Lung (tissue), 12 donors: ENCODE measurements around the gene PC. TPM values are rescaled to one million over a fixed set of nuclear protein-coding genes. Genes with fewer than 3 reads are reported as not detected.

Source experiments
- ATAC-seq: fragments of 200-7000 bp; cut with Tn5 transposase; one replicate; pipeline ENCODE4 v1.9.1; 2020; ENCODE audit warnings: moderate number of reproducible peaks; ENCODE audit not compliant: insufficient read depth, low FRiP score
- DNase-seq, 3 donors: peaks; one replicate each; pipeline ENCODE4 v3.0.0-alpha.2; 2013 to 2017
- H3K27ac ChIP-seq, 2 donors: one replicate each; pipeline ENCODE4 v1.5.1; 2013; ENCODE audit warnings: mild to moderate bottlenecking in 2 of 2, moderate library complexity in 2 of 2, control low read depth in 1 of 2, inconsistent platforms in 1 of 2, low read depth in 1 of 2, low read length in 1 of 2
- H3K27me3 ChIP-seq, 3 donors: one replicate each; pipeline ENCODE4 v1.5.1; 2013; ENCODE audit warnings: low read length in 2 of 3; ENCODE audit not compliant: control insufficient read depth in 3 of 3, insufficient read depth in 3 of 3
- H3K36me3 ChIP-seq, 4 donors: one replicate each; pipeline ENCODE4 v1.5.1; 2013; ENCODE audit warnings: low read length in 4 of 4, mild to moderate bottlenecking in 1 of 4, moderate library complexity in 1 of 4; ENCODE audit not compliant: control insufficient read depth in 4 of 4, insufficient read depth in 4 of 4
- H3K4me1 ChIP-seq, 5 donors: one replicate each; pipeline ENCODE4 v1.5.1; 2013; ENCODE audit warnings: low read length in 5 of 5, mild to moderate bottlenecking in 2 of 5, moderate library complexity in 1 of 5; ENCODE audit not compliant: control insufficient read depth in 5 of 5, insufficient read depth in 5 of 5
- H3K4me3 ChIP-seq: one replicate; pipeline ENCODE4 v1.5.1; 2013; ENCODE audit warnings: mild to moderate bottlenecking, control low read depth, moderate library complexity
- H3K9ac ChIP-seq, 2 donors: one replicate each; pipeline ENCODE4 v1.5.1; 2013; ENCODE audit warnings: low read length in 2 of 2, control low read depth in 1 of 2; ENCODE audit not compliant: insufficient read depth in 1 of 2
- H3K9me3 ChIP-seq, 4 donors: one replicate each; pipeline ENCODE4 v1.5.1; 2013; ENCODE audit warnings: low read length in 3 of 4, mild to moderate bottlenecking in 1 of 4, moderate library complexity in 1 of 4; ENCODE audit not compliant: control insufficient read depth in 4 of 4, insufficient read depth in 3 of 4
- WGBS, 2 donors: extraction: QIAGEN DNeasy Blood & Tissue Kit; methylation state at CpG; one replicate each; pipeline ENCODE4 v1.1.7; 2013; 5-methylcytosine and 5-hydroxymethylcytosine counted together
- polyA plus RNA-seq, 2 donors: library from polyadenylated mRNA; stranded (reverse); fragments of 200-250 nt; gene quantifications; one replicate each; pipeline ENCODE4 v1.2.1, GENCODE V29; 2013
- total RNA-seq, 2 donors: library from RNA; depleted of rRNA in 1 of 2; stranded (reverse); fragments of >200 nt in 1 of 2; gene quantifications; one replicate each; pipeline ENCODE4 v1.2.1, GENCODE V29; 2014 to 2021
- TF ChIP-seq, protein P1 (sequence below): IDR thresholded peaks from 2 replicates; pipeline ENCODE4 v1.5.1; 2012; ENCODE audit warnings: mild to moderate bottlenecking; ENCODE audit errors: control extremely low read depth, extremely low read depth
- donor health status: control.
- donor health status: control.
- donor health status: Bipolar disorder and iron deficiency.
- donor health status: healthy.
- donor health status: DM: yes; HTN: yes; CAD: no.

The PC gene
- total and polyA plus RNA-seq, 4 donors: 5.5 to 32.5 (median 12.0) TPM

DNA sequence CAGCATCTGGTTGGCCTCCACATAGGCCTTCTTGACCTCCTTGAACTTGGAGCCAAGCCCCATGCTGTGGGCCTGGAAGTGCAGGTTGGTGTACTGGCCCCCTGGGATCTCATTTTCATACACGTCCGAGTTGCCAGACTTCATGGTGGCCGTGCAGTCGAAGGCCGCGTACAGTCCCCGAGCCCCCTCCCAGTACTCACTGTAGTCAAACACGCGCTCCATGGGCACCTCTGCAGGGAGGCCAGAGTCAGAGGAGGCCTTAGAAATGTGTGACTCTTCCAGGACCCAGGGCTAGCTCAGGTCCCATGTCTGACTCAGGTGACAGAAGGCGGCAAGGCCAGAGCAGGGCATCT lies 108.0 kb downstream of the PC start:
- 93 to 97% methylated on average over 10 of the region's 10 CpGs for WGBS, 2 donors
- no peak overlapping the region for H3K9ac ChIP-seq
- ATAC-seq (no peak), DNase-seq (no peak)
- H3K4me3 ChIP-seq: no peak overlapping the region
- no peaks in the 10 kb centered on the region for H3K4me1 ChIP-seq
- no peaks in the 10 kb centered on the region for H3K9me3 ChIP-seq
- H3K27me3 ChIP-seq: no peaks in the 10 kb centered on the region
- H3K36me3 ChIP-seq: peaks cover 2 to 27% (median 4%) of the 10 kb centered on the region in 4 donors
- H3K27ac ChIP-seq: no peak overlapping the region
- TF ChIP-seq, protein P1, sequence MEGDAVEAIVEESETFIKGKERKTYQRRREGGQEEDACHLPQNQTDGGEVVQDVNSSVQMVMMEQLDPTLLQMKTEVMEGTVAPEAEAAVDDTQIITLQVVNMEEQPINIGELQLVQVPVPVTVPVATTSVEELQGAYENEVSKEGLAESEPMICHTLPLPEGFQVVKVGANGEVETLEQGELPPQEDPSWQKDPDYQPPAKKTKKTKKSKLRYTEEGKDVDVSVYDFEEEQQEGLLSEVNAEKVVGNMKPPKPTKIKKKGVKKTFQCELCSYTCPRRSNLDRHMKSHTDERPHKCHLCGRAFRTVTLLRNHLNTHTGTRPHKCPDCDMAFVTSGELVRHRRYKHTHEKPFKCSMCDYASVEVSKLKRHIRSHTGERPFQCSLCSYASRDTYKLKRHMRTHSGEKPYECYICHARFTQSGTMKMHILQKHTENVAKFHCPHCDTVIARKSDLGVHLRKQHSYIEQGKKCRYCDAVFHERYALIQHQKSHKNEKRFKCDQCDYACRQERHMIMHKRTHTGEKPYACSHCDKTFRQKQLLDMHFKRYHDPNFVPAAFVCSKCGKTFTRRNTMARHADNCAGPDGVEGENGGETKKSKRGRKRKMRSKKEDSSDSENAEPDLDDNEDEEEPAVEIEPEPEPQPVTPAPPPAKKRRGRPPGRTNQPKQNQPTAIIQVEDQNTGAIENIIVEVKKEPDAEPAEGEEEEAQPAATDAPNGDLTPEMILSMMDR: no peak

DNA sequence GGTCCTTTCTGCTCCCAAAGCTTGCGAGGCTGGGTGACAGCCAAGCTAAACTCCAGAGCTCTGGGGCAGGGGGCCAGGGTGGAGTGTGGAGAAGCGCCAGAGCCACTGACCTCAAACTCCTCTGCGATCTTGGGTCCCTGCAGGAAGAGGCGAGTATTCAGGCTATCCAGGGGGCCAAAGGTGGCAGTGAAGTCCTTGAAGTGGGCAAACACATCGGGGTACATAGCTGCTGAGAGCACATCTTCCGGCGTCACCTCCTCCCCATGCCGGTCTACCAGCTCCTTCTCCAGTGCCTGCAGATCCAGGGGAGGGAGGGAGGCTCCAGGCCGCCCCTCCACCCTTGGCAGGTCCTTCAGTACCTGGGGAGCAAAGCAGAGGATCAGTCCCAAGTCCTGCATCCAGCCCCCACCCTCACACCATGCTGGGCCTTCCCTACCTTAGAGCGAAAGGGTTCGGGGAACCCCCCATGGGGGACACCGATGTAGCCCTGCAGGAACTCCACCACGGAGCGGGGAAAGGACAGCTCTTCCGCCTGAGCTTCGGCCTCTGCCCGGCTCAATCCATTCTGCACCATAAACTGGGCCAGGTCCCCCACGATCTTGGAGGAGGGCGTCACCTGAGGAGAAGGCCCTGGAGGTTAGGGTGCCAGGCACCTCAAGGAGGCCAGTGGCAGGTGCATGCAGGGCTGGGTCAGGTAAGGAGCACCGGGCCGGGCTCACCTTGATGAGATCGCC lies 108.5 kb downstream of the PC start:
- DNase-seq: no peak
- Histone ChIP-seq H3K27ac (no peak overlapping the region), H3K4me1 (peaks cover 0 to 1% (median 0%) of the 10 kb centered on the region in 5 donors), H3K9me3 (no peaks in the 10 kb centered on the region), H3K36me3 (peaks cover 2 to 29% (median 6%) of the 10 kb centered on the region in 4 donors), H3K4me3 (no peak overlapping the region), H3K9ac (no peak overlapping the region), H3K27me3 (no peaks in the 10 kb centered on the region)
- ATAC-seq: no peak
- 92 to 94% methylated on average over 22 of the region's 22 CpGs for WGBS, 2 donors
- TF ChIP-seq, protein P1: no peak

DNA sequence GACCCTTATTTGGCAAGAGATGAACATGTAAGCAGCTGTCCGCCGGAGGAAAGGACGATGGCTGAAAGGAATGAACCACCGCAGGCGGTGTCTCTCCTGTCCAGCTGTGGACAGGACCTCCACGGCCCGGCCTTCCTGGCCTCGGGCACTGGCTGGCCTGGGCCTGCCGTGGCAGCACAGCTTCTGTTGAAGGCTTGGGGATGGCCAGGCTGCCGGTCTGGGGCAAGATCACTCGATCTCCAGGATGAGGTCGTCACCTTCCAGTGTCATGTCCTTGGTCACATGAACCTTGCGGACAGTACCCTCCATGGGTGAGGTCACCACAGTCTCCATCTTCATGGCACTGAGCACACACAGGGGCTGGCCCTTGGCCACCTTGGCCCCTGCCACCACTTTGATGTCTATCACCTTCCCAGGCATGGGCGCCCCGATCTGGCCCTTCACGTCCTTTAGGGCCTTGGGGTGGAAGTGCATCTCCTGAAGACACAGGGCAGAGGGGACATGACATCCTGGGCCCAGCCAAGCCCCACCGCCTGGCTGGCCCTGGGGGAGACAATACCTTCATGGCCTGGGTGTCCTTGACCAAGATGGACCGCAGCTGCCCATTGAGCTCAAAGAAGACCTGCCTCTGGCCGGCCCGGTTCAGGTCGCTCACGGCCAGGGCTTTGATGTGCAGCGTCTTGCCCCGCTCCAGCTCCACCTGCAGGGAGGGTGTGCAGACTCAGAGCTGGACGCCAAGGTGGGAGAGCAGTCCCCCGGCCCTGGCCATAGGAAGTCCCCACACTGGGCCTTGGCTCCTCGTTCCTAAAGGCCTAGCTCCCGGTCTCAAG lies 109.3 kb downstream of the PC start:
- H3K9ac ChIP-seq: no peak overlapping the region
- no peaks in the 10 kb centered on the region for H3K9me3 ChIP-seq
- WGBS, 2 donors: 90 to 94% methylated on average over 27 to 28 of the region's 28 CpGs
- H3K27ac ChIP-seq: no peak overlapping the region
- H3K36me3 ChIP-seq: peaks cover 2 to 29% (median 8%) of the 10 kb centered on the region in 4 donors
- TF ChIP-seq, protein P1: no peak
- DNase-seq: no peak
- no peaks in the 10 kb centered on the region for H3K27me3 ChIP-seq
- ATAC-seq: no peak
- H3K4me1 ChIP-seq: peaks cover 0 to 9% (median 6%) of the 10 kb centered on the region in 5 donors
- H3K4me3 ChIP-seq: no peak overlapping the region
